Prostate gland (tissue), 2 donors: ENCODE measurements around the gene INSR. TPM values are rescaled to one million over a fixed set of nuclear protein-coding genes. Genes with fewer than 3 reads are reported as not detected.
"Not testable (repeated sequence)": the region's sequence is repeated elsewhere in the genome, so short reads cannot be mapped to it uniquely, and the experiment has no call there.

Source experiments
- DNase-seq: peaks from one replicate; pipeline ENCODE4 v3.0.0-alpha.2; 2019; ENCODE audit warnings: low spot score
- H3K27ac ChIP-seq, 2 donors: fragments of 200-600 bp; sonication (generic); 2 replicates each; pipeline ENCODE4 v1.5.1; 2017 to 2019
- H3K27me3 ChIP-seq: fragments of 200-600 bp; sonication (generic); replicated peaks from 2 replicates; pipeline ENCODE4 v1.5.1; 2019; ENCODE audit not compliant: insufficient read depth
- H3K36me3 ChIP-seq, 2 donors: fragments of 200-600 bp; sonication (generic); 1 replicate in 1 of 2; 2 replicates in 1 of 2; pipeline versions ENCODE4 v1.5.1 to v1.8.1; 2017 to 2019
- H3K4me1 ChIP-seq: fragments of 200-600 bp; sonication (generic); replicated peaks from 2 replicates; pipeline ENCODE4 v1.5.1; 2019
- H3K4me3 ChIP-seq, 2 donors: fragments of 200-600 bp; sonication (generic); 2 replicates each; pipeline ENCODE4 v1.5.1; 2017 to 2019
- H3K9me3 ChIP-seq: fragments of 200-600 bp; sonication (generic); 2 replicates; pipeline ENCODE4 v1.5.1; 2017
- CTCF ChIP-seq, 4 experiments: fragments of 200-600 bp in 2 of 4; fragments of 450-650 bp in 2 of 4; sonication (generic) in 2 of 4; IDR thresholded peaks; 1 replicate in 3 of 4; 2 replicates in 1 of 4; pipeline ENCODE4 v1.5.1; 2016 to 2019; ENCODE audit warnings: antibody characterized with exemption in 4 of 4, mild to moderate bottlenecking in 2 of 4, moderate library complexity in 2 of 4
- POLR2A ChIP-seq: fragments of 450-650 bp; IDR thresholded peaks from one replicate; pipeline ENCODE4 v1.6.1; 2016; ENCODE audit warnings: antibody characterized with exemption, mild to moderate bottlenecking
- POLR2AphosphoS5 ChIP-seq: sonication (generic); formaldehyde crosslinking; IDR thresholded peaks from one replicate; pipeline ENCODE4 v1.6.1; 2017; ENCODE audit warnings: antibody characterized with exemption
- WGBS: methylation state at CpG from one replicate; pipeline ENCODE4 v1.1.5; 2018; 5-methylcytosine and 5-hydroxymethylcytosine counted together
- intact Hi-C: fragments of 100-400 bp; cut with DNase I; formaldehyde crosslinking; loops from one replicate; pipeline ENCODE4 v1.14.2; 2022
- total RNA-seq, 2 donors: library from RNA; depleted of rRNA; stranded (reverse); fragments of >200 nt; gene quantifications; one replicate each; pipeline ENCODE4 v1.1.0, GENCODE V29; 2016

INSR gene
- total RNA-seq, 2 donors from 2014 or later, result 51.2 to 124 TPM

- intact Hi-C loops, result no loop called here
- no peak for DNase-seq
- no peaks in the 10 kb centered on the region for H3K36me3 ChIP-seq
- H3K27me3 ChIP-seq, result no peaks in the 10 kb centered on the region
- no peak overlapping the region for H3K4me3 ChIP-seq
- no peaks in the 10 kb centered on the region for H3K9me3 ChIP-seq
- 94% methylated on average over 4 of the region's 4 CpGs for WGBS
- no peak overlapping the region for H3K27ac ChIP-seq
- no peaks in the 10 kb centered on the region for H3K4me1 ChIP-seq
- no peak for TF ChIP-seq CTCF (IDR thresholded peaks at IDR 0.05)
- TF ChIP-seq POLR2A, result no peak
- TF ChIP-seq POLR2AphosphoS5, result no peak
Measured at GRCh38 chr19:7210359-7210758, 83.9 kb downstream of the INSR start.

DNA sequence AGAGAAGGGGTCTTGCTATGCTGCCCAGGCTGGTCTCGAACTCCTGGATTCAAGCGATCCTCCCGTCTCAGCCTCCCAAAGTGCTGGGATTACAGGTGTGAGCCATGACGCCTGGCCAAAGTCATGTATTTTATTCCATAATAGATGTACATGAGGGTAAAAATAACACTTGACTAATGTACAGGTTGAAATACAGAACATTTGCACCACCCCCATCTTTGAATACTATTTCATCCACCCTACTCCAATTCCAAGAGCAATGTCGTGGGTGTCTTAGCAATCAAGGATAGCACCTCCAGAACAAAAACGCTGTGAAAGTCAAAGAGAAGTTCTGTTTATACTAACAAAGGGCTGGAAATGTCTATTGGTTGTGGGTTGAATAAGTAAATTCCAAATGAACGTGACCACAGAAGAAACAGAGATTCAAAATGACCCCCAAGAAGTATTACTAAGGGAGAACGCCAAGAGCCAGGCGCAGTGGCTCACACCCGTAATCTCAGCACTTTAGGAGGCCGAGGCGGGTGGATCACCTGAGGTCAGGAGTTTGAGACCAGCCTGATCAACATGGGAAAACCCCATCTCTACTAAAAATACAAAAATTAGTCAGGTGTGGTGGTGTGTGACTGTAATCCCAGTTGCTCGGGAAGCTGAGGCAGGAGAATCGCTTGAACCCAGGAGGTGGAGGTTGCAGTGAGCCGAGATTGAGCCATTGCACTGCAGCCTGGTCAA, 84.5 kb downstream of the INSR start:
- H3K4me3 ChIP-seq, H3K27me3 ChIP-seq, DNase-seq, H3K36me3 ChIP-seq, H3K27ac ChIP-seq, intact Hi-C loops, H3K9me3 ChIP-seq, H3K4me1 ChIP-seq: not testable (repeated sequence)
- 93% methylated on average over 15 of the region's 15 CpGs for WGBS

GRCh38 chr19:7209036-7209435, 85.2 kb downstream of the INSR start:
- H3K36me3 ChIP-seq, H3K27ac ChIP-seq, H3K4me1 ChIP-seq, H3K4me3 ChIP-seq, DNase-seq, intact Hi-C loops, H3K27me3 ChIP-seq, H3K9me3 ChIP-seq: not testable (repeated sequence)
- WGBS, result 63% methylated on average over 3 of the region's 3 CpGs

GRCh38 chr19:7203332-7203731, 90.9 kb downstream of the INSR start:
- H3K9me3 ChIP-seq, result no peaks in the 10 kb centered on the region
- no peaks in the 10 kb centered on the region for H3K36me3 ChIP-seq
- H3K4me1 ChIP-seq, result no peaks in the 10 kb centered on the region
- H3K27ac ChIP-seq, result no peak overlapping the region
- H3K27me3 ChIP-seq, result no peaks in the 10 kb centered on the region
- no peak for TF ChIP-seq CTCF (IDR thresholded peaks at IDR 0.05)
- no peak for TF ChIP-seq POLR2AphosphoS5
- no peak for TF ChIP-seq POLR2A
- no peak for DNase-seq
- WGBS, result 89% methylated on average over 12 of the region's 12 CpGs
- no peak overlapping the region for H3K4me3 ChIP-seq
- intact Hi-C loops, result no loop called here

DNA sequence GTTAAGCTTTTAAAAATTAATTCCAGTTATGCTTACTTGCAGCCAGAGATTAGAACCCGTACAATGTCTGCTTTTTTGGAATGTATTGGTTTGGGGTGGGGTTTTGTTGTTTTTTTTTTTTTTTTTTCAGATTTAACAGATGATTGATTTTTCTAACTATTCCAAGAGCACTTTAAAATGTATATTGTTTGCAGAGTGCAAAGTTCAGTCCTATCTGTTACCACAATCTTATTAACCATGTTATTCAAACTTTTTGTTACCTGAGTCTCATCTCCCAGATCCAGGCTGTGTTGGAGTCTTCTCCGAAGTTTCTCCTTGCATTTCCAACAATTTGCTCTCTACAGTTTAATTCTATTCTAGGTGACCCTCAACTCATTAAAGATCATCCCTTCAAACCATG, 91.3 kb downstream of the INSR start:
- H3K27ac ChIP-seq, result no peak overlapping the region
- 91% methylated on average over 2 of the region's 2 CpGs for WGBS
- no peaks in the 10 kb centered on the region for H3K36me3 ChIP-seq
- no peak for TF ChIP-seq POLR2AphosphoS5
- TF ChIP-seq CTCF (IDR thresholded peaks at IDR 0.05), result no peak
- TF ChIP-seq POLR2A, result no peak
- intact Hi-C loops, result no loop called here
- no peaks in the 10 kb centered on the region for H3K9me3 ChIP-seq
- DNase-seq, result no peak
- no peaks in the 10 kb centered on the region for H3K27me3 ChIP-seq
- no peak overlapping the region for H3K4me3 ChIP-seq
- H3K4me1 ChIP-seq, result no peaks in the 10 kb centered on the region

GRCh38 chr19:7200736-7201135, 93.5 kb downstream of the INSR start:
- Histone ChIP-seq H3K4me1 (no peaks in the 10 kb centered on the region), H3K36me3 (no peaks in the 10 kb centered on the region), H3K9me3 (no peaks in the 10 kb centered on the region), H3K27me3 (no peaks in the 10 kb centered on the region), H3K4me3 (no peak overlapping the region), H3K27ac (no peak overlapping the region)
- WGBS, result 91% methylated on average over 4 of the region's 4 CpGs
- intact Hi-C loops, result no loop called here
- no peak for DNase-seq
- TF ChIP-seq CTCF (IDR thresholded peaks at IDR 0.05), result no peak
- no peak for TF ChIP-seq POLR2A
- TF ChIP-seq POLR2AphosphoS5, result no peak
